ENCODE measurements around the gene C17orf114.

Gene C17orf114

DNA sequence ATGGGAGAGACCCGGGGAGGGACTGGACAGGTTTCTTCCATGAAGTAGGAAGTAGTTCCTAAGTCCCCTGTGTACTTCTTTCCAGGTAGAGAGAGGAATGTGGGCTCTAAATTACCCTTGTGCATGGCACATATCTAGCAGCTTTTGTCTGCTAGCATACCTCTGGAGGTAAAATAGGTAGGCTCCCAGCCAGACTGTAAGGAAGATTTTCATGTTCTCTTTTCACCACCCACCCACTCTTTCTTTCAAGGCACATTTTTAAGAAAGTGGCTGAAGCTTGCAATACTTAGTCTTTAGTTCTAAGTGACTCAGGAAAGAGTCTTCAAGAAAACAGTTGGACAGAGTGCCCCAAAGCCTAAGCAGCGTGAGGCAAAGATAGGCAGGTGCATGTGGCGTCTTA, 40.2 kb upstream of the C17orf114 start:
- TF ChIP-seq, protein P1, sequence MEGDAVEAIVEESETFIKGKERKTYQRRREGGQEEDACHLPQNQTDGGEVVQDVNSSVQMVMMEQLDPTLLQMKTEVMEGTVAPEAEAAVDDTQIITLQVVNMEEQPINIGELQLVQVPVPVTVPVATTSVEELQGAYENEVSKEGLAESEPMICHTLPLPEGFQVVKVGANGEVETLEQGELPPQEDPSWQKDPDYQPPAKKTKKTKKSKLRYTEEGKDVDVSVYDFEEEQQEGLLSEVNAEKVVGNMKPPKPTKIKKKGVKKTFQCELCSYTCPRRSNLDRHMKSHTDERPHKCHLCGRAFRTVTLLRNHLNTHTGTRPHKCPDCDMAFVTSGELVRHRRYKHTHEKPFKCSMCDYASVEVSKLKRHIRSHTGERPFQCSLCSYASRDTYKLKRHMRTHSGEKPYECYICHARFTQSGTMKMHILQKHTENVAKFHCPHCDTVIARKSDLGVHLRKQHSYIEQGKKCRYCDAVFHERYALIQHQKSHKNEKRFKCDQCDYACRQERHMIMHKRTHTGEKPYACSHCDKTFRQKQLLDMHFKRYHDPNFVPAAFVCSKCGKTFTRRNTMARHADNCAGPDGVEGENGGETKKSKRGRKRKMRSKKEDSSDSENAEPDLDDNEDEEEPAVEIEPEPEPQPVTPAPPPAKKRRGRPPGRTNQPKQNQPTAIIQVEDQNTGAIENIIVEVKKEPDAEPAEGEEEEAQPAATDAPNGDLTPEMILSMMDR (IDR thresholded peaks at IDR 0.05; ENCODE audit: extremely low read depth, missing control alignments): no peak
- DNase-seq (ENCODE audit: low spot score): no peak

DNA sequence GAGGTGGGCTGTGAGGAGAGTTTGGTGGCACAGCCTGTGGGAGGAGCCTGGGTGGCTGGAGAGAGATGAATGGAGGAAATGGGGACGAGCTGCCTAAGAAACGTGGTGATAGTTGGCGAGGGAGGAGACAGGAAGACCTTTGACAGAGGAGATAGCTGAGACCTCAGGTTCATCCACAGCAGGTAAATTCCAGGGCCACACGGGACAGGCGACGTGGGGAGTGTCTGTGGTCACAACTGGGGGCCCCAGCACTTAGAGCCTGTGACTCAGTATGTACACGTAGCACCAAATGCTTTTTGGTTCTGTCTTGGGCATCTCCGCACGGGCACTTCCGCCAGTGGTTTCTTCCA, 38.7 kb upstream of the C17orf114 start:
- no peak for DNase-seq (ENCODE audit: low spot score)
- TF ChIP-seq, protein P1 (IDR thresholded peaks at IDR 0.05; ENCODE audit: extremely low read depth, missing control alignments): no peak

DNA sequence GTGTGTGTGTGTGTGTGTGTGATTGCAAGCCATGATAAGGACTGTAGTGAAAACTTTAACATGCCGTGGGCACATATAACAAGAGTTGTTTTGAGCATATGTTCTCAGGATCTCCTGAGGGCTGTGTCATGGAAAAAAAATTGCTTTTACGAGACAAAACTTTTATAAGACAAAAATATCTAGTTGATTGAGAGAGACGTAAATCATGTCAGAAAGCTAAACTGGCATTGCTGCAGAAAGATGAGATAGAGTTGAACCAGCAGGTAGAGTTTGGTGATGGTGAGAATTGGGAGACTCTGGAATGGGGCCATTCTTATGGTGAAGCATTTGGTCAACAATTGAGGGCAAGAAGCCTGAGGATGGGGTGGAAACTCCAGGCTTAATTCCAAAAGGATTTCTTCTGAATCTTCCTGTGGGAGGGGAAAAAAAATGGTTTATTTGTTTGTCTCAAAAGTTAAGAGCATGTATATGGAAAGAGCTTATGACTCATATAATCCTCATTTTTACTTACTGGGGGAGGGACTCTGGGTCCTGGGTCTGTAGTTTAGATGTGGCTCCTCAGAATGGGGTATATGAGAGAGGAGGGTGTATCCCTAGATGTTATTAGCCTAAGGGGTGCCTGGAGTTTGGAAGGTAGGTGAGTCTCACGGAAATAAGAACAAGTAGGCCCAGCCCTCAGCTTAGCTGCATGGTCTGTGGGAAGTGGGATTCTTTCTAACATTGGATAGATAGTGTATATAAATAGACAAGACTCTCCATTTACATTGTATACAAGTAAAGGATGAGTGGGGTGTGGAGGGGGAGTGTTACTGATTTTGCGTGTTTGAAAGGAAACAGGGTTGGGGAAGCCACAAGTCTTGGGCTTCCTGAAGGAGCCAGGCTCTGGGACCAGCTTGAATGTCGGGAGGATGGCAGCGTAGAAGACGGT, 38.1 kb upstream of the C17orf114 start:
- DNase-seq (ENCODE audit: low spot score): no peak
- TF ChIP-seq, protein P1 (IDR thresholded peaks at IDR 0.05; ENCODE audit: extremely low read depth, missing control alignments): no peak

DNA sequence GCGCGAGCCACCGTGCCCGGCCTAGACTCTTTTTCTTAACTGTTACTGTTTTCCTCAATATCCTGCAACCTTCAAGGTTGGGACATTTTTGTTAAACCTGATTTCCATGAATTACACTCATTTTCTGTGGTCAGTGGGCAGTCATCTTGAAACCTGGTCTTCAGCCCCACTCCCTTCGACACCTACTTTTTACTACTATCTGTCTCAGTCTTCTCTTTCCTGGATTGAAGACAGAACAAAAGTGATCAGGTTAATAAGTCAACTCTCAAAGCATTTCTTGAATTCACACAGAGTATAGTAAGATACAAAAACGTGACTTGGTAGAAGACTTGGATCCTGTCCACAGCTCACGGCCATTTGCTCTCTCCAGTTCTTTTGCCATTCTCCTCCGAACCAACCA, 37.1 kb upstream of the C17orf114 start:
- TF ChIP-seq, protein P1 (IDR thresholded peaks at IDR 0.05; ENCODE audit: extremely low read depth, missing control alignments): no peak

DNA sequence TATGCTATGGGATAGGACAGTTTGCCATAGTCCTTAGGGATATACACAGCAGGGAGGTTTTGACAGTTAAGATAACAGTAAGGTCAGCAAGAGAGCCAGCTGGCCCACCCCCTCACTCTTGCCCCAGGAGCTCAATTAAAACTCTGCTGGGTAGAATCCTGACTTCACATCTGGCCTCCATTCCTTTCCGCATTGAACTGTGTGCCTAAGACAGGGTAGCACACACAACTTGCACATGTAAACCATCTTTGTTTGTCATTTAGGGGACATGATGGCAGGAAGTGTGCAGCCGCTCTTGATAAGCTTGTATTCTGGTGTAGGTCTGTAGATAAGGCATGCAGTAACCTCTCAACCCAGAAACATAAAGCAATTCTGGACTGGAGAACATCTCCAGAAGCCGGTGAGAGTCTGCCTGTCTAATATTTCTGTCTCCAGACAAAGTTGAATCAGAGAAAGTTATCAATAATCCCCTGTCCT, 36.2 kb upstream of the C17orf114 start:
- DNase-seq (ENCODE audit: low spot score): no peak

More for the DNA sequence above, 37.1 kb upstream of the C17orf114 start:
- DNase-seq (ENCODE audit: low spot score): no peak

DNA sequence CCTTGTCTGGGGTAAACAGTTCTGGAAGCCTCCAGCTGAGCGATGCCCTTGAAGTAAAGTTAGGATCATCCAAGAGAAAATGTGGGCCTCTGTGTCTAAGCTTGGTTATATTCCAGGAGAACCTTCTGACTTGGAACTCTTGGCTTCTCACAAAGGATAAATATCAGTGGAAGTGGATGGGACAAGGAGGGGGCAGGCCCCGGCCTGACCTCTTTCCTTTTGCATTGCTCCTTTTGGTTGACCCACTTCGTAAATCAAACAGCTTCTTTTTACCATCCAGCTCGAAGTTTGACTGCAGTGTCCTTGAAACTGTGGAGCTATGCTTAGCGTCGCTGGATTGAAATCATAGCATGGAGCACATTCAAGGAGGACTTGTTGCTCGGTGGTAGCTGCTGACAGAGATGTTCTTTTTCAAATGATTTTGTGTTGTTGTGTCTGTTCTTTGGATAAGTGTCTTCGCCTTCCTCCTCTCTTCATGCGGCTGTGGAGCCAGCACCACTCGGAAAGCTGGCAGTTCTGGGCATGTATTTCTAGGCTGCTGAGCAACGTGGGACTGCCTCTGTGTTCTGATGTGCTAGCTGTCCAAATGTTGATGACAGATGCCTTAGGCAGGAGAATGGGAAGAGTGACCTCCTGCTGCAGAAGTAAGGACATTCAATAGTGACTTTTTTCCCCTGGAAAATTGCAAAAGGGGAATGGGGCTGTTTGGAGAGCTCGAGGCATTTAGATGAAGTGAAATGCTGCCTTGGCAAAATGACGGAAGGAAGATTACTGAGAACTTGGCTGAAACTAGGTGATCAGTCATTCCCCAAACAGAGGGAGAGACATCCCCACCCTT, 35.6 kb upstream of the C17orf114 start:
- no peak for DNase-seq (ENCODE audit: low spot score)
- TF ChIP-seq, protein P1 (IDR thresholded peaks at IDR 0.05; ENCODE audit: extremely low read depth, missing control alignments): no peak

More for the DNA sequence above, 36.2 kb upstream of the C17orf114 start:
- TF ChIP-seq, protein P1 (IDR thresholded peaks at IDR 0.05; ENCODE audit: extremely low read depth, missing control alignments): no peak

DNA sequence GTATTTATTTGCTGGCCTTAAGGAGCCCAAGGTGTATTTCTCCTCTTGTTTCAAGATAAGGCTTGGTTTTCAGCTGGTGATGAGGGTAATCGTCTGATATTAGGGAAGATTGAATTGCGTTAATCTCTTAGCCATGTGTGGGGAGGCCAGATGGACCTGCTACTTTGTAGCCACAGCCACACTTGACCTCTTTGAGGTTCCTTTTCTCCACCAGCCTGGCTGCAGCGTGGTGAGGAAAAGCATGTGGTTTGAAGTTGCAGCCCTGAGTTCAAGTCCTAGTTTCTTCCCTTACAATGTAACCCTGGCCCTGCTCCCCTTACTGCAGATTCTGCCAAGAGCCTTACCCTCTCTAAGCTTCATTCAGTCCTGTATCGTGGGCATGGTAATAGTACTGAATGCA, 34.1 kb upstream of the C17orf114 start:
- TF ChIP-seq, protein P1 (IDR thresholded peaks at IDR 0.05; ENCODE audit: extremely low read depth, missing control alignments): no peak

More for the DNA sequence above, 34.1 kb upstream of the C17orf114 start:
- DNase-seq (ENCODE audit: low spot score): no peak
